Measurements from ENCODE around the gene PREX1.

PREX1 gene

GRCh38 chr20:48805716-48806115, 22.1 kb downstream of the PREX1 start:
- TF ChIP-seq CTCF (IDR thresholded peaks at IDR 0.05; ENCODE audit: low read depth, low read length, missing control alignments), result no peak
- in situ Hi-C loops (cut with HindIII; ENCODE audit: low pct_ligation_motif_present, low sequenced_read_pairs), result no loop called here
- no peaks in the 10 kb centered on the region for H3K36me3 ChIP-seq (replicated peaks)
- H3K27ac ChIP-seq, result no peak overlapping the region
- DNase-seq, result no peak
- no peaks in the 10 kb centered on the region for H3K27me3 ChIP-seq (replicated peaks)
- H3K4me3 ChIP-seq (ENCODE audit: low read depth, low read length), result no peak overlapping the region

- in situ Hi-C loops (cut with HindIII; ENCODE audit: low pct_ligation_motif_present, low sequenced_read_pairs), result no loop called here
- H3K4me3 ChIP-seq (ENCODE audit: low read depth, low read length), result no peak overlapping the region
- H3K27me3 ChIP-seq (replicated peaks), result no peaks in the 10 kb centered on the region
- TF ChIP-seq CTCF (IDR thresholded peaks at IDR 0.05; ENCODE audit: low read depth, low read length, missing control alignments), result no peak
- H3K27ac ChIP-seq, result no peak overlapping the region
- DNase-seq, result no peak
- H3K36me3 ChIP-seq (replicated peaks), result no peaks in the 10 kb centered on the region
Observed at GRCh38 chr20:48805286-48805685, 22.5 kb downstream of the PREX1 start.

- no peaks in the 10 kb centered on the region for H3K36me3 ChIP-seq (replicated peaks)
- no peak overlapping the region for H3K27ac ChIP-seq
- H3K27me3 ChIP-seq (replicated peaks), result no peaks in the 10 kb centered on the region
- TF ChIP-seq CTCF (IDR thresholded peaks at IDR 0.05; ENCODE audit: low read depth, low read length, missing control alignments), result no peak
- in situ Hi-C loops (cut with HindIII; ENCODE audit: low pct_ligation_motif_present, low sequenced_read_pairs), result no loop called here
- no peak overlapping the region for H3K4me3 ChIP-seq (ENCODE audit: low read depth, low read length)
- DNase-seq, result no peak
Observed at GRCh38 chr20:48804300-48804980, 23.4 kb downstream of the PREX1 start.

- no peak overlapping the region for H3K4me3 ChIP-seq (ENCODE audit: low read depth, low read length)
- H3K27me3 ChIP-seq (replicated peaks), result no peaks in the 10 kb centered on the region
- H3K27ac ChIP-seq, result no peak overlapping the region
- no peak for TF ChIP-seq CTCF (IDR thresholded peaks at IDR 0.05; ENCODE audit: low read depth, low read length, missing control alignments)
- in situ Hi-C loops (cut with HindIII; ENCODE audit: low pct_ligation_motif_present, low sequenced_read_pairs), result no loop called here
- no peak for DNase-seq
- H3K36me3 ChIP-seq (replicated peaks), result no peaks in the 10 kb centered on the region
Observed at GRCh38 chr20:48803176-48804053, 24.4 kb downstream of the PREX1 start.

GRCh38 chr20:48802647-48803046, 25.2 kb downstream of the PREX1 start:
- no peak for DNase-seq
- Histone ChIP-seq H3K36me3 (replicated peaks) (no peaks in the 10 kb centered on the region), H3K27me3 (replicated peaks) (no peaks in the 10 kb centered on the region), H3K27ac (no peak overlapping the region), H3K4me3 (ENCODE audit: low read depth, low read length) (no peak overlapping the region)
- TF ChIP-seq CTCF (IDR thresholded peaks at IDR 0.05; ENCODE audit: low read depth, low read length, missing control alignments), result no peak
- in situ Hi-C loops (cut with HindIII; ENCODE audit: low pct_ligation_motif_present, low sequenced_read_pairs), result no loop called here
